HG02678 (cell line): ENCODE results near the gene CDHR5.
"Not testable (repeated sequence)": the region's sequence is repeated elsewhere in the genome, so short reads cannot be mapped to it uniquely, and the experiment has no call there.

Source experiments
- ATAC-seq: cut with Tn5 transposase; IDR thresholded peaks from one replicate; pipeline ENCODE4 v1.9.1; 2021; ENCODE audit warnings: mild to moderate bottlenecking, moderate library complexity; ENCODE audit not compliant: unreplicated experiment

CDHR5 gene

DNA sequence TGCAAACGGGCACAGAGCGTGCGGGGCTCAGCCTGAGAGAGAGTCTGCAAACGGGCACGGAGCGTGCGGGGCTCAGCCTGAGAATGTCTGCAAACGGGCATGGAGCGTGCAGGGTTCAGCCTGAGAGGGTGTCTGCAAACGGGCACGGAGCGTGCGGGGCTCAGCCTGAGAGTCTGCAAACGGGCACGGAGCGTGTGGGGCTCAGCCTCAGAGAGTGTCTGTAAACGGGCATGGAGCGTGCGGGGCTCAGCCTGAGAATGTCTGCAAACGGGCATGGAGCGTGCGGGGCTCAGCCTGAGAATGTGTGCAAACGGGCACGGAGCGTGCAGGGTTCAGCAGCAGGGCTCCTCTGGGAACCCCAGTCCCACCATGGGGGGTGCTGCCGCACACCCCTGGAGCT, 35.0 kb downstream of the CDHR5 start:
- ATAC-seq: no peak

GRCh38 chr11:587978-588380, 36.8 kb downstream of the CDHR5 start:
- no peak for ATAC-seq

- no peak for ATAC-seq
Measured at GRCh38 chr11:587546-587945, 37.2 kb downstream of the CDHR5 start.

GRCh38 chr11:586376-587316, 38.1 kb downstream of the CDHR5 start:
- no peak for ATAC-seq

DNA sequence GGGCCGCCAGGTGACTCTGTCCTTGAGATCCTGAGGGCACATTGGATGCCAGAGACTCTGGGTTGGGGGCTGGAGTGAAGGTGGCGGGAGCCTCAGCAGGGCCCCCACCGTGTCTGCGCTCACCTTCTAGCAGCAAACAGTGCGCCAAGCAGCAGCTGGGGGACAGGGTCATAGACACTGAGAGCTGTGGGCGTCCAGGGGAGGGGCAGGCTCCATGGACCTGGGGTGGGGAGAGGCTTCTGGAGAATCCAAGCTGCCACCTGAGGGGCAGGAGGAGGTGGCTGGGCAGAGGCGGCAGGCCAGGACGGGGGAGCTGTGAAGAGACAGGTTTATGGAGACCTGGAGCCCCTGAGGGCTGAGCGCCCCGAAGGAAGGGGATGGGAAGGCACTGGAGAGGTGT, 40.5 kb downstream of the CDHR5 start:
- no peak for ATAC-seq

GRCh38 chr11:581752-582151, 43.0 kb downstream of the CDHR5 start:
- ATAC-seq: no peak

GRCh38 chr11:581342-581741, 43.4 kb downstream of the CDHR5 start:
- no peak for ATAC-seq

DNA sequence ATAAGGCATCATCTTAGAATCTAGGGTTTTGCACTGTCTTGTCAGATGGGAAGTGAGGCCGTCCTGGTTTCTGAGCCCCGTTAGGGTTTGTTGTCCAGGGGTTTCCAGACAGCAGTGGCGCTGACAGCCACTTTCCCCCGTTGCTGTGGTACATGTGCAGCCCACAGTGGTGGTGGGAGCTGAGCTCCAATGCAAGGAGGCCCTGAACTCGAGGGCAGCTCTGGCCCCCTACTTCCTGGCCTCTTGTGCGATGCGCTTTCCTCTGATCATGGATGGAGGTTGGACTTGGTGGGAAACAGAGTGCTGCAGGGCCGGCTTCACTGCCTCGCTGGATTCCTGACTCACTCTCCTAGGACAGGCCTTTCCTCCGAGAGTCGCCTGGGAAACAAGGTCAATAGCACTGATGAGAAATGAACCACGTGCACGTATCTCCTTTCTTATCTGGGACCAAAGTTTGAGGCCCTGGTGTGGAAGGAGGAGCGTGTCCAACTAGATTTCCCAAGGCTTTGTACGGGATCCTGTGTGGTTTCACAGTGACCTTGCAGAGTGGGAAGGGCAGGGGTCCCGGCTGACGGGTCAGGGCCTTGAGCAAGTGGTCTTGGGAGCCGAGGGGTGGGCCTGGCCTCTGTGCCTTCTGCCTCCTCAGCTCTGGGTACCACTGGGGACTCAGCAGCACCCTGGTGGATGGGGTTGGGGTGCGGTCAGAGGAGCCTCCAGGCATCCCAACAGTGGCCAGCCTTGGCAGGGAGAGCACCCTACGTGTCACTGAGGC, 44.7 kb downstream of the CDHR5 start:
- ATAC-seq: no peak

DNA sequence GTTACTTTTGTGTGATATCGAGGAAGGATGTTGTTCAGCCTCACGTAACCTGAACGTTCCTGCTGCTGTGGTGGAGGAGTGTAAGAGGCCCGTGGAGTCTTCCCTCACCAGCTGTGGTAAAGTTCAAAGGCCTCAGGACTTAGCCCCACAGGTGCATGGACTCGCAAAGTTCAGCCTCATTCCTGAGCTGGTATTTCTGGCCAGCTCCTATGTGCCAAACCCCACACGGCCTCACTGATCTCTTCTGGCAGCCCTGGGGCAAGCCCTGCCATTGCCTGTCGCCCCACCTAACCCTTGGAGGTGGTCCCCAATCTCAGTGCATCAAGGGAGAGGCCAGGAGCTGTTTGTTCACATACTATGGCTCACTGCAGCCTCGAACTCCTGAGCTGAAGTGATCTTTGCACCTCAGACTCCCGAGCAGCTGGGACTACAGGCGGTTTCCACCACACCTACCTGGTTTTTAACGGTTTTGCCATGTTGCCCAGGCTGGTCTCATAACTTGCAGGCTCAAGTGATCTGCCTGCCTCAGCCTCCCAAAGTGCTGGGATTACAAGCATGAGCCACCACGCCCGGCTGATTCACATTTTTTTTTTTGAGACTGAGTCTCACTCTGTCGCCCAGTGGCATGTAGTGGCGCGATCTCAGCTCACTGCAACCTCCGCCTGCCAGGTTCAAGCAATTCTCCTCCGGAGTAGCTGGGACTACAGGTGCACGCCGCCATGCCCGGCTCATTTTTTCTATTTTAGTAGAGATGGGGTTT, 46.3 kb downstream of the CDHR5 start:
- ATAC-seq: no peak

DNA sequence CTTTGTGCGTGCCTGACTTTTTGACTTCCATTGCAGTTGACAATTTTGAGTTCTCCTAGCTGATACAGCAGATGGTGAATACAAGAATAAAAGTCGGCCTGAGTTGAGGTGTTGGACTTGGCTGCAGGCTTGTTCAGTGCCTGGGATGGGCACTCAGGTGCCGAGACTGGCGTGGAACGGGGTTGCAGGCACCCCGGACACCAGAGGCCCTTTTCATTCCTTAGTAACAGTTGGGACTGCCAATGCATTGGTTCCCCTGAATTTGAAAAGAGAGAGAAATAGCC, 47.2 kb downstream of the CDHR5 start:
- ATAC-seq: no peak

GRCh38 chr11:576811-577610, 47.7 kb downstream of the CDHR5 start:
- no peak for ATAC-seq

DNA sequence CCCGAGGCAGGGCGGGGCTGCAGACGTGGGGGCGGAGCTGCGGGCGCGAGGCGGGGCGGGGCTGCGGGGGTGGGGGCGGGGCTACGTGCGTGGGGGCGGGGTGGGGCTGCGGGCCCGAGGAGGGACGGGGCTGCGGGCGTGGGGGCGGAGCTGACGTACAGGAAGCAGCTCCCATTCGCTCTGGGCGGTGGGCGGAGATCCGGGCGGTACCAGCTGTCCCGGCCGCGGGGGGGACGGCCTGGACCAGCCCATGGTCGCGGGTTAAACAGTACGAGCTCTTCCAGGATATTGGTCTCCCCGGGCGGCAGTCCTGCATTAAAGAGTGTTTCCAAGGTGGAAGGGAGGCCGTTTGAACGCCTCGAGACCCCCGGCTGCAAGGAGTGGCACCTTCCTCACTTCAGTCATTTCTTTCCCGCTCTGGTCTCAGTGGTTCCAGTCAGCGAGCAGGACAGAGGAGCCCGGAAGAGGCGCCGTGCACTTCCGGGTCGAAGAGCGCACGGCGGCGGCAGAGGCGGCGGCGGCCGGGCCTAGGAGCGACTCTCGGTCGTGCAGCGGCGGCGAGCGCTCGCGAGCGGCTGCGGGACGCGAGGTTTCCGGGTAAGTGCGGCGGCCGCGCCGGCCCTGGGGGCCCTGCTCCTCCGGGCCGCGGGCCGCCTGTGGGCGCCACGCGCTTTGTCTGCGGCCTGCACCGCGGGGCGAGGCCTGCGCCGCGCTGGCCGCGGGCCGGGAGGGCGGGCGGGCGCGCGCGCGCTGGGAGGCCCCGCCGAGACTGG, 48.6 kb downstream of the CDHR5 start, which contains the start of gene PHRF1:
TSS of gene PHRF1 (plus strand) at position 475 of the 773 bp plus-strand sequence. CDS start 5,043 bp downstream, outside the sequence.
- peak; percentile 85 for ATAC-seq

DNA sequence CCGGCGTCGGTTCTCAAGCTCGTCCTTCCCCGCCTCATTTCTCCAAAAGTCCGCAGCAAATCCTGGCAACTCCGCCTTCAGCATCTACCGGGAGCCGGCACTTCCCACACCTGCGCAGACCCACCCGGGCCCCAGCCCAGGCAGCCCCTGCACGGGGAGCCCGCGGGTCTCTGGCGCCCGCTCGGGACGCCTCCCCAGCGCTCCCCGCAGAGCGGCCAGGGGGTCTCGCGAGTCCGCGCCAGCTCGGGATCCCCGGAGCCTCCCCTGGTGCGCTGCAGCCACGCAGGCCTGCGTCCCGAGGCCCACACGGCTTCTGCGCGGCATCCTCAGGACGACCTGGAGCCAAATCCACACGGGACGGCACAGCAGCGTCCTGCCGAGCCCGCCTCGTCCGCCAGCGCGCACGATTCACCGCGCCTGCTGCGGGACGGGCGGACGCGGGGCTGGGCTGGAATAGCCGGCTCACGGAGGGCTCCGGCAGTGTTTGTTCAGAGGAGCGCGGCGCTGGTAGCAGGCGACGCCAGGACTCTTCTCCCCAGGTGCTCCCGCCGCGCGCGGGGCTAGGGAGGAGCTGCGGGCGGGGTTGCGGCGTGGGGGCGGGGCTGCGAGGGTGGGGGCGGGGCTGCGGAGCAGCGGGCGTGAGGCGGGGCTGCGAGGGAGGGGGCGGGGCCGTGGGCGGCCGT, 49.3 kb downstream of the CDHR5 start:
- peak; percentile 48 for ATAC-seq

DNA sequence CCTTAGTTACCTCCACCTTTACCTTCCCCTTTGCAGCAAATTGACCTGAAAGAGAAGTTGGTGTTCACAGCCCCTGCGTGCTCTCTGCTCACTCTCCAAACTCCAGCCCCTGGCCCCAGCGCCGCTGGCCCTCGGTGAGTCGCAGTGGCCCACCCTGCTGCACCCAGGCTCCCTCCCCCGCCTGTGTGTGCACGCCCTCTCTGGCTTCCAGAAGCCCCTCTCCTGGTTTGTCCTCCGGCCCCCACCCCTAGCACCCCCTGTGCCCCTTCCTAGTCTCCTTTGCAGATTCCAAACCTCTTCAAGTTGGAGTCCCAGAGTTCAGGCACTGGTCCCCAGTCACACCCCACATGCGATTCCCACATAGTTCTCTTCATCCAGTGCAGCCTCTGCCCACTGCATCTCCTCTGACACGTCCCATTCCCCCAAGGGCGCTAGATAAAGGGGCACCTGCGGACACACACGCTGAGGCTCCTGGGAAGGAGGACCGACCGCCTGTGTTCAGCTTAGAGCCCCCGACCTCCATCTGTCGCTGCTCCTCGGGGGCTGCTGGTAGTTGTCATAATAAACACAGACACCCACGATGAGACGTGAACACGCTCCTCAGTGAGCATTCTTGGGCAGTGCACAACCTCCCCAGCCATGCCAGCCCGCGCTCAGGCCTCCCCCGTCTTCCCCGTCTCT, 50.0 kb downstream of the CDHR5 start:
- no peak for ATAC-seq

GRCh38 chr11:574031-574570, 50.7 kb downstream of the CDHR5 start:
- not testable (repeated sequence) for ATAC-seq

DNA sequence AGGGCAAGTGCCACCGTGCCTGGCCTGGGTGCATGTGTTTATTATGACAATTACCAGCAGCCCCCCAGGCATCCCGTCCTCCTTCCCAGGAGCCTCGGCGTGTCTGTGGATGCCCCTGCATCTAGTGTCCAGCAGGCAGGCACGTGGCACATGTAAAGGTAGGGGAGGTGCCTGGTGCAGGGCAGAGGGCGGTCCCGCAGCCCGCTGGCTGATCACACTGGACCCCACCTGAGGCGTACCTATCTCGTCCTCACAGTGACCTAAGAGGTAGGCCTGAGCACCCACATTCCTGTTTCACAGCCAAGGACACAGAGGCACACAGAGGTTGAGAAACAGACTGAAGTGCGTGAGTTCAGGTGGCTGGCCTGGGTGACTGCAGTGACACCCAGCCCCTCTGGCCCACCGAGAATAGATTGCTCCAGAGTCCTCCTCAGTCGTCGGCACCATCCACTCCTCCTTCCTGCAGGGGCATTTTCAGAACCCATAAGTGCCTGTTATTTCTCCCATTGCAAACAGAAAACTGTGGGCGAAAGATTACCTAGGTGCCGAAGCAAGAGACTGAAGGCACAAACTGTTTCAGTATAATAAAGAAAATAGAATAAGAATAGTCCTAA, 51.5 kb downstream of the CDHR5 start:
- no peak for ATAC-seq

DNA sequence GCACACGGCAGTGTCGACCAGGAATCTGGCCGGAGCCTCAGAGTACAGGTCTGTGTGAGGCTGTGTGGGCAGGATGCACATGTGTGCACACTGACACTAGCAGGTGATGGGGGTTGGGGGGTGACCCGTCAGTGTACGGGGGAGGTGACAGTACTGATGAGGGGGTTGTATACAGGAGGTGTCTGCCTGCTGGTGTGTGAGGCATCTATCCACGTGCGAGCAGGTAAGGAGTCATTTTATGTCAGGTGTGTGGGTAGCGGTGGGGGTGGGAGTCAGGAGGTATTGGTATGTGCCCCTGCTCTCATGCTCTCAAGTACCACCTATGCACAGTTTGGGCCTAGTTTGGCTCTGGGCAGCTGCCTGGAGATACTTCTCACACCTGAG, 53.0 kb downstream of the CDHR5 start:
- ATAC-seq: no peak
